Natural killer cell (primary cell): ENCODE measurements around the gene TRIP12. TPM values are rescaled to one million over a fixed set of nuclear protein-coding genes. Genes with fewer than 3 reads are reported as not detected.

Experiments
- ATAC-seq, 3 donors: fragments of 150-1000 bp in 2 of 3; fragments of 200-7000 bp in 1 of 3; cut with Tn5 transposase; 1 replicate in 1 of 3; 2 replicates in 2 of 3; pipeline ENCODE4 v1.10.0; 2021; ENCODE audit warnings: mild to moderate bottlenecking in 2 of 3, moderate library complexity in 2 of 3
- DNase-seq, 2 donors: peaks; one replicate each; pipeline versions ENCODE4 v3.0.0 to v3.0.0-alpha.2; 2013 to 2021; ENCODE audit warnings: mixed read lengths in 1 of 2
- H3K27ac ChIP-seq: one replicate; pipeline ENCODE4 v1.5.1; 2013; ENCODE audit warnings: mild to moderate bottlenecking, low read length
- H3K27me3 ChIP-seq: one replicate; pipeline ENCODE4 v1.6.1; 2013; ENCODE audit warnings: low read length; ENCODE audit not compliant: control insufficient read depth, insufficient read depth
- H3K36me3 ChIP-seq: one replicate; pipeline ENCODE4 v1.6.1; 2013; ENCODE audit warnings: low read length; ENCODE audit not compliant: control insufficient read depth, insufficient read depth
- H3K4me1 ChIP-seq: one replicate; pipeline ENCODE4 v1.6.1; 2013; ENCODE audit warnings: low read length; ENCODE audit not compliant: control insufficient read depth, insufficient read depth
- H3K4me3 ChIP-seq: one replicate; pipeline ENCODE4 v1.5.1; 2013; ENCODE audit warnings: low read length
- H3K9me3 ChIP-seq: one replicate; pipeline ENCODE4 v1.6.1; 2013; ENCODE audit warnings: low read length; ENCODE audit not compliant: control insufficient read depth, insufficient read depth
- H3K27ac Mint-ChIP-seq, 2 donors: one replicate each; pipeline ENCODE4 v1.8.0; 2022; ENCODE audit warnings: mild to moderate bottlenecking in 2 of 2, mixed read lengths in 2 of 2, moderate library complexity in 1 of 2
- H3K27me3 Mint-ChIP-seq, 2 donors: one replicate each; pipeline ENCODE4 v1.8.0; 2022; ENCODE audit warnings: low read depth in 2 of 2, mixed read lengths in 2 of 2
- H3K36me3 Mint-ChIP-seq: one replicate; pipeline ENCODE4 v1.8.0; 2022; ENCODE audit warnings: mixed read lengths
- H3K4me1 Mint-ChIP-seq, 2 donors: one replicate each; pipeline ENCODE4 v1.8.0; 2022; ENCODE audit warnings: mixed read lengths in 2 of 2
- H3K4me3 Mint-ChIP-seq: one replicate; pipeline ENCODE4 v1.8.0; 2022; ENCODE audit warnings: mild to moderate bottlenecking, moderate library complexity, mixed read lengths
- H3K9me3 Mint-ChIP-seq, 2 donors: one replicate each; pipeline ENCODE4 v1.8.0; 2022; ENCODE audit warnings: mixed read lengths in 2 of 2
- WGBS: methylation state at CpG from one replicate; pipeline ENCODE4 v1.1.7; 2013; ENCODE audit warnings: missing lambda C conversion rate; ENCODE audit not compliant: insufficient coverage; 5-methylcytosine and 5-hydroxymethylcytosine counted together
- intact Hi-C: fragments of 100-400 bp; cut with micrococcal nuclease; formaldehyde crosslinking; loops from one replicate; pipeline ENCODE4 v1.14.2; 2022
- total RNA-seq, 4 donors: library from RNA; stranded (reverse); fragments of 120-200 nt in 1 of 4; gene quantifications; one replicate each; pipeline versions ENCODE4 v1.2.3 to v1.2.4, GENCODE V29; 2013 to 2022
- TF ChIP-seq, protein P1 (sequence below): fragments of 200-600 bp; IDR thresholded peaks from one replicate; pipeline ENCODE4 v1.8.0; 2022; ENCODE audit warnings: antibody characterized with exemption

Gene TRIP12
- total RNA-seq, 3 donors from 2014 or later (not counting 1 experiment from before 2014, with no cell fraction given): 295 to 351 (median 325) TPM

DNA sequence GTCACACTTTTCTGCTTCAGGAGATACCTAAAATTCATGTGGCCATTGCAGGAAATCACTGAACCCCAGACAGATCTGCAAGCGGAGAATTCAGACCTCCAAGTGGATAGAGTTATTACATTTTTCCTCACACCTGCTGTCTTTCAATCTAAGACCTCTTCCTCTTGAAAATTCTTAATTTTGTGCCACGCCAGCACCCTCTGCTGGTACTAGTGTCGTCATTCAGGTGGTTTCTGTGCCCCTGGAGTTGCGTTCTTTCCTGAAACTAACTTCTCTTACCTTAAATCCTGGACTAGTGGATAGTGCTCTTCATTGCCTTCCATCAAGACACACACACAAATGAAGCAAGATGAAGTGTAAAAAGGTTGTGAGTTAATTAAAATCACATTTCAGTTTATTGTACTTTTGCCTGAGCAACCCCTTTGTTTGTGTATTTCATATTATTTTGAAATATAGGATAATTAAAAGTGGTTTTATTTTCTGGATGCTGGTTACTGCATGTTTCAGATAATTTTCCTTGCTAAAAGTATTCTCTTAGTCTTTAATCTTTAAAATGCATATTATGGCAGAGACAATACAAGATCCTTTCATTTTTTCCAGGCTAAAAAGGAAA, 205.8 kb downstream of the TRIP12 start:
- H3K4me3 ChIP-seq: no peak overlapping the region
- Mint-ChIP-seq H3K9me3 (no peaks in the 10 kb centered on the region), H3K4me3 (peak overlapping the region; percentile 69), H3K27ac (no peak overlapping the region), H3K4me1 (peaks cover 0 to 7% of the 10 kb centered on the region in 2 donors), H3K27me3 (peaks cover 45 to 64% of the 10 kb centered on the region in 2 donors), H3K36me3 (no peaks in the 10 kb centered on the region)
- TF ChIP-seq, protein P1, sequence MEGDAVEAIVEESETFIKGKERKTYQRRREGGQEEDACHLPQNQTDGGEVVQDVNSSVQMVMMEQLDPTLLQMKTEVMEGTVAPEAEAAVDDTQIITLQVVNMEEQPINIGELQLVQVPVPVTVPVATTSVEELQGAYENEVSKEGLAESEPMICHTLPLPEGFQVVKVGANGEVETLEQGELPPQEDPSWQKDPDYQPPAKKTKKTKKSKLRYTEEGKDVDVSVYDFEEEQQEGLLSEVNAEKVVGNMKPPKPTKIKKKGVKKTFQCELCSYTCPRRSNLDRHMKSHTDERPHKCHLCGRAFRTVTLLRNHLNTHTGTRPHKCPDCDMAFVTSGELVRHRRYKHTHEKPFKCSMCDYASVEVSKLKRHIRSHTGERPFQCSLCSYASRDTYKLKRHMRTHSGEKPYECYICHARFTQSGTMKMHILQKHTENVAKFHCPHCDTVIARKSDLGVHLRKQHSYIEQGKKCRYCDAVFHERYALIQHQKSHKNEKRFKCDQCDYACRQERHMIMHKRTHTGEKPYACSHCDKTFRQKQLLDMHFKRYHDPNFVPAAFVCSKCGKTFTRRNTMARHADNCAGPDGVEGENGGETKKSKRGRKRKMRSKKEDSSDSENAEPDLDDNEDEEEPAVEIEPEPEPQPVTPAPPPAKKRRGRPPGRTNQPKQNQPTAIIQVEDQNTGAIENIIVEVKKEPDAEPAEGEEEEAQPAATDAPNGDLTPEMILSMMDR: no peak
- no peaks in the 10 kb centered on the region for H3K9me3 ChIP-seq
- H3K27ac ChIP-seq: no peak overlapping the region
- peaks cover 14% of the 10 kb centered on the region for H3K4me1 ChIP-seq
- DNase-seq (peak in 1 of 2 donors; percentile 54), ATAC-seq (no peak)
- 7% methylated on average over 4 of the region's 4 CpGs for WGBS
- no peaks in the 10 kb centered on the region for H3K36me3 ChIP-seq
- intact Hi-C loops: no loop called here
- H3K27me3 ChIP-seq: peaks cover 38% of the 10 kb centered on the region

DNA sequence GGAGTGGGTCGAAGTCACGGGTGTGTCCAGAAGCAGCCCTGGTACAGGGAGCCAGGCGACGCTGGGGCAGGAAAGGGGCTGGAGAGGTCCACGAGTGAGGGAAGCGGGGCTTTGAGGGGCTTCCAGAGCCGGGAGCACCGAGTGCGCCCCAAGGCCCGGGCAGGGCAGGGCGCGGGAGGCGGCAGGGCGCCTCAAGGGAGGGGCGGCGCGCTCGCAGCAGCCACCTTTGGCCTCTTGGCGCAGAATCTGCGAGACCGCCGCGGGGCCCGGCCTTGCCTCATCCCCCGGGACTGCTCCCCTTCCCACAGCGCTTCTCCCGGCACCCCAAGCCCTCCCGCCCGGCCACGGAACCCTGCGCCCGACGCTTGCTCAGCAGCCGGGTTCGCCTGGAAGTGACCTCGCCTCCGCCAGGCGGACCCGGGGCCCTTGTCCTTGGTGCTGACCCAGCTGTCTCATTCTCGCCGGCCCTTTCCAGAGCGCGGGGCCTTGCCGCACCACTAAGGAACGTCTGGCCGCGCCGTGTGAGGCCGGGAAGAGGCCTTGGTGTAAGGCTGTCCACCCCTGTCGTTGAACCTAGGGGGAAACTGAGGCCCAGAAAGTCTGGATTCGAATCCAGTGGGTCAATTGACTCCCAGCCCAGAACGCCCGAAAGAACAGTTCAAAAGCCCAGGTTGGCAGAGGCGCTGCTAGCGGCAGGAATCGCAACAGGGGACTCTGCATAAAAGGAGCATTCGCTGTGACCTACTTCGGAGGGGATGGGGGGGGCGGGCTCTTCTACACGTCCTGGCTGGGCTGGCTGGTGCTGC, 206.9 kb downstream of the TRIP12 start:
- DNase-seq: peak in 1 of 2 donors; percentile 33
- TF ChIP-seq, protein P1: no peak
- Mint-ChIP-seq H3K27ac (no peak overlapping the region), H3K4me1 (peaks cover 0 to 7% of the 10 kb centered on the region in 2 donors), H3K4me3 (peak overlapping the region; percentile 56), H3K36me3 (no peaks in the 10 kb centered on the region), H3K9me3 (no peaks in the 10 kb centered on the region), H3K27me3 (peaks cover 53 to 74% of the 10 kb centered on the region in 2 donors)
- ATAC-seq: peak in 2 of 3 donors; percentile 31 to 70
- Histone ChIP-seq H3K9me3 (no peaks in the 10 kb centered on the region), H3K27ac (no peak overlapping the region), H3K27me3 (peaks cover 37% of the 10 kb centered on the region), H3K4me1 (peaks cover 14% of the 10 kb centered on the region), H3K36me3 (no peaks in the 10 kb centered on the region), H3K4me3 (no peak overlapping the region)
- WGBS: 3% methylated on average over 60 of the region's 60 CpGs
- intact Hi-C loops: no loop called here

DNA sequence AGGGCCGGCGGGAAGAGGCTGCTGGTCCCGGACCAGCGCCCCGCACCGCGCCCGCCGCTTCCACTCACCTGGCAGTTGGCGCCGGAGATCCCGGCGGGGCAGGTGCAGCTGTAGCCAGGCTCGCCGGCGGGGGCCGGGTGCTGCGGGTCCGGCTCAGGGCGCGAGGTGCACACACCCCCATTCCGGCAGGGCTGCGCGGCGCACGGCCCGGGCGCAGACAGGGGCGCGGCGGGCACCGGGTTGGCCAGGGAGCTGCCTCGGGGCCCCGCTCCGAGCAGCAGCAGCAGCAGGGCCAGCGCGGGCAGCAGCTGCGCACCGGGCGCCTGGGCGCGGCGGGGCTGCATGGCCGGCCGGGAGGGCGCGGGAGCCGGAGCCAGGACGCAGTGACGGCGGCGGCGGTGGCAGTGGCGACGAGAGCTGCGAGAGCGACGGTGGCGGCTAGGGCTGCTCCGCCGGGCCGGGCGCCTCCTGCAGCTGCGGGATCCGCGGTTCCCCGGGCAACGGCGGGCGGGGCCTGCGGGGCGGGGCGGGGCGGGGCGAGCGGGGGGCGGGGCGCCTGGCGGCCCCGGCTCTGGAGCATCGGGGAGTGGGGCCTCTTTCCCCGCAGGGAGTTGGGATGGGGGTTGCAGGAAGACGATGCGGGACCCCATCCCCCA, 207.6 kb downstream of the TRIP12 start, which contains the start of gene DNER:
Gene DNER, minus strand, starts transcription at position 476 of the 656 bp plus-strand sequence. Its CDS starts 132 bp downstream, at position 344.
- Histone ChIP-seq H3K27ac (no peak within 1 kb of the TSS), H3K36me3 (no peaks in the 10 kb centered on the region), H3K4me1 (peaks cover 14% of the 10 kb centered on the region), H3K4me3 (no peak within 1 kb of the TSS), H3K27me3 (peaks cover 38% of the 10 kb centered on the region), H3K9me3 (no peaks in the 10 kb centered on the region)
- intact Hi-C loops: no loop called here
- H3K27ac Mint-ChIP-seq: no peak within 1 kb of the TSS
- no peaks in the 10 kb centered on the region for H3K36me3 Mint-ChIP-seq
- peak within 1 kb of the TSS; percentile 56 for H3K4me3 Mint-ChIP-seq
- peak in 1 of 2 donors; percentile 57 for DNase-seq
- peaks cover 49 to 73% of the 10 kb centered on the region in 2 donors for H3K27me3 Mint-ChIP-seq
- peak; percentile 54 to 73 (median 61) for ATAC-seq
- H3K9me3 Mint-ChIP-seq: no peaks in the 10 kb centered on the region
- TF ChIP-seq, protein P1: no peak
- WGBS: under 1% methylated on average over 84 of the region's 84 CpGs
- H3K4me1 Mint-ChIP-seq: peaks cover 0 to 7% of the 10 kb centered on the region in 2 donors

Other genes starting within 250 kb of the TRIP12 start
- not detected for gene DNER, start 207.5 kb downstream of the TRIP12 start, total RNA-seq
- gene FBXO36, start 494 bp upstream of the TRIP12 start, total RNA-seq: 1 to 10 TPM; 1.2 to 1.8 (median 1.5) TPM
- under 1 TPM; 0.10 to 0.52 (median 0.23) TPM for gene SLC16A14, start 146.9 kb upstream of the TRIP12 start, total RNA-seq